ENCODE results near the gene KLF5. TPM values are rescaled to one million over a fixed set of nuclear protein-coding genes. Genes with fewer than 3 reads are reported as not detected.

The KLF5 gene
- total RNA-seq, 1 experiment from 2014 or later, result 2.2 TPM

- Histone ChIP-seq H3K4ac (ENCODE audit: low read depth, low read length) (no peak overlapping the region), H2BK15ac (ENCODE audit: low read depth, low read length) (no peak overlapping the region), H2AFZ (ENCODE audit: low read length) (no peak overlapping the region), H4K91ac (ENCODE audit: insufficient read length, low read depth, low read length) (no peak overlapping the region), H3K79me2 (ENCODE audit: insufficient read depth, low read length) (no peaks in the 10 kb centered on the region), H3K56ac (ENCODE audit: insufficient read length, low read depth, low read length) (no peak overlapping the region), H2AK5ac (ENCODE audit: insufficient read length, low read length) (no peak overlapping the region), H4K8ac (replicated peaks; ENCODE audit: insufficient read length, low read depth, low read length) (no peak overlapping the region), H2BK5ac (ENCODE audit: insufficient read length, low read length) (no peak overlapping the region), H2BK12ac (ENCODE audit: insufficient read length, low read depth, low read length) (no peak overlapping the region), H3K18ac (ENCODE audit: insufficient read length, low read depth, low read length) (peak overlapping the region; percentile 78), H3K14ac (ENCODE audit: insufficient read depth, low read length) (no peak overlapping the region), H3K9ac (ENCODE audit: extremely low read depth, insufficient read length, low read length) (no peak overlapping the region), H2BK120ac (ENCODE audit: low read depth, low read length, poor library complexity, severe bottlenecking) (no peak overlapping the region), H3K23ac (ENCODE audit: insufficient read length, low read depth, low read length) (no peak overlapping the region), H3K79me1 (ENCODE audit: insufficient read depth, low read depth, low read length, poor library complexity, severe bottlenecking) (no peaks in the 10 kb centered on the region), H3K27ac (ENCODE audit: insufficient read length, low read depth, low read length) (no peak overlapping the region), H4K20me1 (ENCODE audit: control insufficient read depth, insufficient read depth, insufficient read length) (no peaks in the 10 kb centered on the region), H4K5ac (ENCODE audit: insufficient read length, low read depth, low read length) (no peak overlapping the region), H3K9me3 (ENCODE audit: control insufficient read depth, low read depth, low read length) (no peaks in the 10 kb centered on the region), H3K27me3 (ENCODE audit: insufficient read depth, low read length) (no peaks in the 10 kb centered on the region), H3T11ph (ENCODE audit: low read length) (no peak overlapping the region), H3K4me1 (ENCODE audit: insufficient read depth, low read length) (peaks cover 6% of the 10 kb centered on the region; the same call in 1 of the 2 replicates), H3K23me2 (ENCODE audit: insufficient read length, low read depth, low read length, poor library complexity, severe bottlenecking) (peaks cover 4% of the 10 kb centered on the region), H2BK20ac (ENCODE audit: low read depth, low read length, poor library complexity, severe bottlenecking) (no peak overlapping the region), H3K4me2 (ENCODE audit: insufficient read depth, insufficient read length, low read length) (peak overlapping the region; percentile 41)
- H3K27me3 Mint-ChIP-seq (ENCODE audit: low read depth), result peaks cover 18% of the 10 kb centered on the region
- peaks cover 25 to 40% of the 10 kb centered on the region in 2 experiments for H3K4me1 Mint-ChIP-seq
- WGBS (ENCODE audit: extremely low coverage, insufficient read length, low lambda C conversion rate), result no CpG with 5 or more reads among the region's 18 CpGs
- peak; percentile 93 for DNase-seq
- H3K9me3 Mint-ChIP-seq, result no peaks in the 10 kb centered on the region; a peak in 1 of 5 replicates
- H3K27ac Mint-ChIP-seq, result peak overlapping the region in 2 of 3 experiments; percentile 44 to 63; a peak in 3 of 7 replicates
- no peaks in the 10 kb centered on the region for H3K36me3 Mint-ChIP-seq (ENCODE audit: insufficient read depth in 1 of 3, low read depth in 3 of 3)
- TF ChIP-seq, protein P1, sequence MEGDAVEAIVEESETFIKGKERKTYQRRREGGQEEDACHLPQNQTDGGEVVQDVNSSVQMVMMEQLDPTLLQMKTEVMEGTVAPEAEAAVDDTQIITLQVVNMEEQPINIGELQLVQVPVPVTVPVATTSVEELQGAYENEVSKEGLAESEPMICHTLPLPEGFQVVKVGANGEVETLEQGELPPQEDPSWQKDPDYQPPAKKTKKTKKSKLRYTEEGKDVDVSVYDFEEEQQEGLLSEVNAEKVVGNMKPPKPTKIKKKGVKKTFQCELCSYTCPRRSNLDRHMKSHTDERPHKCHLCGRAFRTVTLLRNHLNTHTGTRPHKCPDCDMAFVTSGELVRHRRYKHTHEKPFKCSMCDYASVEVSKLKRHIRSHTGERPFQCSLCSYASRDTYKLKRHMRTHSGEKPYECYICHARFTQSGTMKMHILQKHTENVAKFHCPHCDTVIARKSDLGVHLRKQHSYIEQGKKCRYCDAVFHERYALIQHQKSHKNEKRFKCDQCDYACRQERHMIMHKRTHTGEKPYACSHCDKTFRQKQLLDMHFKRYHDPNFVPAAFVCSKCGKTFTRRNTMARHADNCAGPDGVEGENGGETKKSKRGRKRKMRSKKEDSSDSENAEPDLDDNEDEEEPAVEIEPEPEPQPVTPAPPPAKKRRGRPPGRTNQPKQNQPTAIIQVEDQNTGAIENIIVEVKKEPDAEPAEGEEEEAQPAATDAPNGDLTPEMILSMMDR (conservative IDR thresholded peaks at IDR 0.05), result no peak
- H3K4me3 Mint-ChIP-seq, result peak overlapping the region; percentile 63 to 67
Measured at GRCh38 chr13:73075546-73075945, 16.7 kb downstream of the KLF5 start.

All from H9 (cell line).